Measurements from ENCODE around the gene SNAI3. TPM values are rescaled to one million over a fixed set of nuclear protein-coding genes. Genes with fewer than 3 reads are reported as not detected.

Gene SNAI3
- total RNA-seq, 1 experiment from 2014 or later: not detected

DNA sequence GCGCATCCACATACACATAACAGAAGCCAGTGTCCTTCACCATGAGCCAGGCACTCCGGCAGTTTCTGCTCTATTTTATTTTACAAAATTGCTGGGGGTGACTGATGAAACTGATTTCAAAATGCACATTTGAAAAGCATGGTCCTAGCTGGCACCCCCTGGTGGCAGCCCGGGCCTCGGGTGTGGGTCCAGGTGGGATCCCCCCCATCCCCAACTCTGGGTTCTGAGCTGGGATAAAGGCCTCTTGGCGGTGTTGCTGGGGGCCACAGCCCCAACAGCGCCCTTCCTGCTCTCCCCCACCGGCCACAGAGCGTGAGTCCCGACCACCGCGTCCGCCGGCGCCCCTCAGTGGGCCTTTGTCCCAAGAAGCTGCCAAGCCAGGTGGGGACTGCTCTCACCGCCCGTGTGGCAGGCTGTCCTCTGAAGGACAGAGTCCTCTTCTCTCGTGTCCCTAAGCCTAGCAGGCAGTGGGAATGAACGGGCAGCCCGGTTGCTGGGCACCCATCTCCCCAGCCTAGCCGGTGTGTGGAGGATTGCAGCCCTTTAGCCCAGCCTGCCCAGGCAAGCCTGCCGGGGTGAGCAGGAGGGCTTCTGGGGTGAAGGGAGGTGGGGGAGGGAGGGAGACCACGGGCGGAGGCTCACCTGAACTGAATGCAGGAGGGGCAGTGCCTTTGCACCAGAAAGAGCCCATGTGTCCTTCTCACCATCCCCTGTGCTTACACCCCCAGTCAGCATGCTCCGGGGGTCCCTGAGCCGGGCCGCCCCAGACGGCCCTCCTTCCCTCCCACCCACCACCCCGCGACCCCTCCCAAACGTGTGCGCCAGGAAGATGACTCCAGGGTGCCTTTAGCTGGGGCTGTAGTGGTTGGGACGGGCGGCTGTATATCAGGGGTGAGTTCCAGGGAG is 898 bp downstream of the SNAI3 start:
- Histone ChIP-seq H3K36me3 (ENCODE audit: control insufficient read depth, insufficient read depth, low read length) (no peaks in the 10 kb centered on the region), H3K9me3 (ENCODE audit: control insufficient read depth, insufficient read depth, low read depth, low read length) (no peaks in the 10 kb centered on the region), H3K4me1 (ENCODE audit: control insufficient read depth, insufficient read depth, low read length) (no peaks in the 10 kb centered on the region; the same call in 1 of the 2 replicates), H3K4me3 (ENCODE audit: low read depth in 2 of 2, low read length in 2 of 2) (peak overlapping the region; percentile 45 to 58), H3K27me3 (ENCODE audit: control insufficient read depth, insufficient read depth, low read length) (no peaks in the 10 kb centered on the region), H3K27ac (ENCODE audit: low read length) (no peak overlapping the region)
- ChIA-PET POLR2A (no interaction called here), CTCF (interaction anchor here (0.7 kb wide), 1 partner anchor 162 kb away, joined by 3 read pairs; no protein-coding TSS in a partner anchor)
- intact Hi-C loops (cut with micrococcal nuclease; ENCODE audit: unreplicated experiment): no loop called here
- TF ChIP-seq POLR2AphosphoS5 (IDR thresholded peaks at IDR 0.05; ENCODE audit: low read depth, low read length) (no peak), SIN3A (IDR thresholded peaks at IDR 0.05; ENCODE audit: borderline replicate concordance, insufficient read depth, low read depth, low read length) (no peak)
- TF ChIP-seq, protein P1, sequence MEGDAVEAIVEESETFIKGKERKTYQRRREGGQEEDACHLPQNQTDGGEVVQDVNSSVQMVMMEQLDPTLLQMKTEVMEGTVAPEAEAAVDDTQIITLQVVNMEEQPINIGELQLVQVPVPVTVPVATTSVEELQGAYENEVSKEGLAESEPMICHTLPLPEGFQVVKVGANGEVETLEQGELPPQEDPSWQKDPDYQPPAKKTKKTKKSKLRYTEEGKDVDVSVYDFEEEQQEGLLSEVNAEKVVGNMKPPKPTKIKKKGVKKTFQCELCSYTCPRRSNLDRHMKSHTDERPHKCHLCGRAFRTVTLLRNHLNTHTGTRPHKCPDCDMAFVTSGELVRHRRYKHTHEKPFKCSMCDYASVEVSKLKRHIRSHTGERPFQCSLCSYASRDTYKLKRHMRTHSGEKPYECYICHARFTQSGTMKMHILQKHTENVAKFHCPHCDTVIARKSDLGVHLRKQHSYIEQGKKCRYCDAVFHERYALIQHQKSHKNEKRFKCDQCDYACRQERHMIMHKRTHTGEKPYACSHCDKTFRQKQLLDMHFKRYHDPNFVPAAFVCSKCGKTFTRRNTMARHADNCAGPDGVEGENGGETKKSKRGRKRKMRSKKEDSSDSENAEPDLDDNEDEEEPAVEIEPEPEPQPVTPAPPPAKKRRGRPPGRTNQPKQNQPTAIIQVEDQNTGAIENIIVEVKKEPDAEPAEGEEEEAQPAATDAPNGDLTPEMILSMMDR (IDR thresholded peaks at IDR 0.05): peak; percentile 72; the same call in 1 of the 2 replicates
- no peak for DNase-seq (ENCODE audit: low read depth, low spot score)
- peak; percentile 40 for ATAC-seq
- in situ Hi-C loops (cut with HindIII; ENCODE audit: low pct_unique_long_range_greater_than_20kb, low sequenced_read_pairs): no loop called here
- BruUV-seq (replicated peaks): no TSS peak

DNA sequence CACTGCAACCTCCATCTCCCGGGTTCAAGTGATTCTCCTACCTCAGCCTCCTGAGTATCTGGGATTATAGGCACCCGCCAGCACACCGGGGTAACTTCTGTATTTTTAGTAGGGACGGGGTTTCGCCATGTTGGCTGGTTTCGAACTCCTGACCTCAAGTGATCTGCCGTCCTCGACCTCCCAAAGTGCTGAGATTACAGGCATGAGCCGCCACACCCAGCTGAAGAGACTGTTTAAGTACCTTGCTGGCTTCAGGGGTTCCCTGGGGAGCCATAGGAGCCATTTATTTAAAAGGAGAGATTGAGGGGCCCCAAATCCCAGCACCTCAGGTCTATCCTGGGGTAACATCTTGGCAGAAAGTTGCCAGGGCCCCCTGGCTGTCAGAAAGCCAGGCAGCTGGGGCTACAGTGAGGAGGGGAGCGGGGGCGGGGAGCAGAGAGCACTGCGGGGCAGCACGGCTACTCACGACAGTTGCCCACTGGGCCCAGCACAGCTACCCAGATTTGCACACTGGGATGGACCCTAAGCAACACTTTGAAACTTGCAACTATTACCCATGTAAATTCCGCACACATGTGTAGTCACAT is 1.6 kb downstream of the SNAI3 start:
- BruUV-seq (replicated peaks): no TSS peak
- intact Hi-C loops (cut with micrococcal nuclease; ENCODE audit: unreplicated experiment) (no loop called here), in situ Hi-C loops (cut with HindIII; ENCODE audit: low pct_unique_long_range_greater_than_20kb, low sequenced_read_pairs) (no loop called here)
- ChIA-PET CTCF (interaction anchor here (0.7 kb wide), 1 partner anchor 163 kb away, joined by 3 read pairs; no protein-coding TSS in a partner anchor), POLR2A (no interaction called here)
- Histone ChIP-seq H3K4me3 (ENCODE audit: low read depth in 2 of 2, low read length in 2 of 2) (no peak overlapping the region), H3K27me3 (ENCODE audit: control insufficient read depth, insufficient read depth, low read length) (no peaks in the 10 kb centered on the region), H3K27ac (ENCODE audit: low read length) (no peak overlapping the region), H3K9me3 (ENCODE audit: control insufficient read depth, insufficient read depth, low read depth, low read length) (no peaks in the 10 kb centered on the region), H3K36me3 (ENCODE audit: control insufficient read depth, insufficient read depth, low read length) (no peaks in the 10 kb centered on the region), H3K4me1 (ENCODE audit: control insufficient read depth, insufficient read depth, low read length) (no peaks in the 10 kb centered on the region; the same call in 1 of the 2 replicates)
- DNase-seq (ENCODE audit: low read depth, low spot score): no peak
- no peak for ATAC-seq
- TF ChIP-seq SIN3A (IDR thresholded peaks at IDR 0.05; ENCODE audit: borderline replicate concordance, insufficient read depth, low read depth, low read length) (no peak), POLR2AphosphoS5 (IDR thresholded peaks at IDR 0.05; ENCODE audit: low read depth, low read length) (no peak)
- TF ChIP-seq, protein P1 (IDR thresholded peaks at IDR 0.05): no peak

DNA sequence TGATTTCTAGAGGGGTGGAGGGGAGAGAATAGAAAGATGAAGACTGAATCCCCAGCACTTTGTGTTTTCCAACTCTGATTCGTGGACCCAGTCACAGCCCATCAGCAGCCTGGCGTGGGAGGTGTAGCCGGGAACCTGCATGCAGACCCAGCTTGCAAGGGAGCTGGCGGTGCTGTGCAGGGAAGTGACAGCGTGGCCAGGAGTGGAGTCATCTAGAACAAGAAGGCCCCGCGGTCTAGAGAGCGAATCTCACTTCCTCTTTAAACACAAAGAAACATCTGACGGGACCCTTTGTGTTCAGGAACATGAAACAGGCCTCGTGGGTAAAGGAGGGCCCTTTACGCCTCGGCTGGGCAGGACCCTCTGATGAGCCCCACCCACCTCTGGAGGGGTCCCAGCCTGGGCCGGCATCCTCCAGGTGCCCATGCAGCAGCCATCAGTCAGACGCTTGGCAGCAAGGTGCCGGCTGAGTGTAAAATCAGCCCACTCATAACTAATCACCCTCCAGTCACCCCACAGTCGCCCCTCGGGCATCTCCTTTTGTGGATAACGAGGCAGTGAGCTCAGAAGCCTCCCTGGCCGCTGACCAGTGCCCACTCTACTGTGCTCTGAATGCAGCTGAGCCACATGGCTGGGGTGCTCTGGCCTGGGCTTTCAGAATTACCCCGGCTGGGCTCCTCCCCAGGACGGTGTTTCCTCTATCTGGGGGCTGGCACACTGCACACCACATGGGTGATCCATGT is 4.4 kb downstream of the SNAI3 start:
- POLR2A ChIA-PET: no interaction called here
- no peaks in the 10 kb centered on the region; the same call in 1 of the 2 replicates for H3K4me1 ChIP-seq (ENCODE audit: control insufficient read depth, insufficient read depth, low read length)
- ATAC-seq: 0 out of 2 replicates have a peak, but pooled peaks have one; percentile 13
- CTCF ChIA-PET: no interaction called here
- no peaks in the 10 kb centered on the region for H3K27me3 ChIP-seq (ENCODE audit: control insufficient read depth, insufficient read depth, low read length)
- TF ChIP-seq, protein P2, sequence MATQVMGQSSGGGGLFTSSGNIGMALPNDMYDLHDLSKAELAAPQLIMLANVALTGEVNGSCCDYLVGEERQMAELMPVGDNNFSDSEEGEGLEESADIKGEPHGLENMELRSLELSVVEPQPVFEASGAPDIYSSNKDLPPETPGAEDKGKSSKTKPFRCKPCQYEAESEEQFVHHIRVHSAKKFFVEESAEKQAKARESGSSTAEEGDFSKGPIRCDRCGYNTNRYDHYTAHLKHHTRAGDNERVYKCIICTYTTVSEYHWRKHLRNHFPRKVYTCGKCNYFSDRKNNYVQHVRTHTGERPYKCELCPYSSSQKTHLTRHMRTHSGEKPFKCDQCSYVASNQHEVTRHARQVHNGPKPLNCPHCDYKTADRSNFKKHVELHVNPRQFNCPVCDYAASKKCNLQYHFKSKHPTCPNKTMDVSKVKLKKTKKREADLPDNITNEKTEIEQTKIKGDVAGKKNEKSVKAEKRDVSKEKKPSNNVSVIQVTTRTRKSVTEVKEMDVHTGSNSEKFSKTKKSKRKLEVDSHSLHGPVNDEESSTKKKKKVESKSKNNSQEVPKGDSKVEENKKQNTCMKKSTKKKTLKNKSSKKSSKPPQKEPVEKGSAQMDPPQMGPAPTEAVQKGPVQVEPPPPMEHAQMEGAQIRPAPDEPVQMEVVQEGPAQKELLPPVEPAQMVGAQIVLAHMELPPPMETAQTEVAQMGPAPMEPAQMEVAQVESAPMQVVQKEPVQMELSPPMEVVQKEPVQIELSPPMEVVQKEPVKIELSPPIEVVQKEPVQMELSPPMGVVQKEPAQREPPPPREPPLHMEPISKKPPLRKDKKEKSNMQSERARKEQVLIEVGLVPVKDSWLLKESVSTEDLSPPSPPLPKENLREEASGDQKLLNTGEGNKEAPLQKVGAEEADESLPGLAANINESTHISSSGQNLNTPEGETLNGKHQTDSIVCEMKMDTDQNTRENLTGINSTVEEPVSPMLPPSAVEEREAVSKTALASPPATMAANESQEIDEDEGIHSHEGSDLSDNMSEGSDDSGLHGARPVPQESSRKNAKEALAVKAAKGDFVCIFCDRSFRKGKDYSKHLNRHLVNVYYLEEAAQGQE (IDR thresholded peaks at IDR 0.05; ENCODE audit: insufficient read depth in 1 of 2, low read depth in 2 of 2, low read length in 1 of 2): no peak
- TF ChIP-seq TCF7L2 (IDR thresholded peaks at IDR 0.05; ENCODE audit: low read depth, low read length): no peak
- no peak for TF ChIP-seq SIN3A (IDR thresholded peaks at IDR 0.05; ENCODE audit: borderline replicate concordance, insufficient read depth, low read depth, low read length)
- TF ChIP-seq POLR2AphosphoS5 (IDR thresholded peaks at IDR 0.05; ENCODE audit: low read depth, low read length): no peak
- TF ChIP-seq, protein P1 (IDR thresholded peaks at IDR 0.05): no peak
- no peak overlapping the region for H3K4me3 ChIP-seq (ENCODE audit: low read depth in 2 of 2, low read length in 2 of 2)
- no peak for DNase-seq (ENCODE audit: low read depth, low spot score)
- H3K36me3 ChIP-seq (ENCODE audit: control insufficient read depth, insufficient read depth, low read length): no peaks in the 10 kb centered on the region
- intact Hi-C loops (cut with micrococcal nuclease; ENCODE audit: unreplicated experiment): no loop called here
- H3K27ac ChIP-seq (ENCODE audit: low read length): no peak overlapping the region
- in situ Hi-C loops (cut with HindIII; ENCODE audit: low pct_unique_long_range_greater_than_20kb, low sequenced_read_pairs): no loop called here
- no TSS peak for BruUV-seq (replicated peaks)
- no peaks in the 10 kb centered on the region for H3K9me3 ChIP-seq (ENCODE audit: control insufficient read depth, insufficient read depth, low read depth, low read length)
